ENCODE data around the gene DGKE.

GRCh38 chr17:56868716-56869115, 34.8 kb downstream of the DGKE start:
- TF ChIP-seq CTCF (IDR thresholded peaks at IDR 0.05) (no peak), PRDM15 (CRISPR knock-in tag; IDR thresholded peaks at IDR 0.05) (no peak), MAX (CRISPR knock-in tag; IDR thresholded peaks at IDR 0.05) (no peak), ZBTB21 (CRISPR knock-in tag; IDR thresholded peaks at IDR 0.05; ENCODE audit: borderline replicate concordance) (no peak), NR3C1 (CRISPR knock-in tag; conservative IDR thresholded peaks at IDR 0.05; ENCODE audit: low read depth) (no peak), ZNF425 (CRISPR knock-in tag; conservative IDR thresholded peaks at IDR 0.05) (no peak), ATF2 (CRISPR knock-in tag; IDR thresholded peaks at IDR 0.05; ENCODE audit: borderline replicate concordance, low read depth) (no peak), CREB1 (CRISPR knock-in tag; IDR thresholded peaks at IDR 0.05) (no peak), MLX (CRISPR knock-in tag; IDR thresholded peaks at IDR 0.05) (no peak), NFYB (CRISPR knock-in tag; conservative IDR thresholded peaks at IDR 0.05; ENCODE audit: low read depth) (no peak), GABPB1 (CRISPR knock-in tag; IDR thresholded peaks at IDR 0.05) (no peak), FOXK1 (CRISPR knock-in tag; IDR thresholded peaks at IDR 0.05) (no peak)

Measured in WTC11 (cell line).